HG03565 (cell line): ENCODE measurements around the gene ZNRF3.
"Not testable (repeated sequence)": the region's sequence is repeated elsewhere in the genome, so short reads cannot be mapped to it uniquely, and the experiment has no call there.

Experiments used
- ATAC-seq: cut with Tn5 transposase; IDR thresholded peaks from one replicate; pipeline ENCODE4 v1.9.1; 2021; ENCODE audit warnings: mild to moderate bottlenecking, moderate library complexity; ENCODE audit not compliant: unreplicated experiment

The ZNRF3 gene

GRCh38 chr22:29000641-29001040 lies 117.3 kb downstream of the ZNRF3 start:
- no peak for ATAC-seq

- no peak for ATAC-seq
These were observed 119.2 kb downstream of the ZNRF3 start for GRCh38 chr22:29002603-29003002.

GRCh38 chr22:29003552-29003951 lies 120.2 kb downstream of the ZNRF3 start:
- no peak for ATAC-seq

- ATAC-seq, result no peak
These were observed 120.7 kb downstream of the ZNRF3 start for GRCh38 chr22:29003975-29004646.

GRCh38 chr22:29004647-29005371 lies 121.4 kb downstream of the ZNRF3 start:
- no peak for ATAC-seq

- ATAC-seq, result not testable (repeated sequence)
These were observed 122.4 kb downstream of the ZNRF3 start for GRCh38 chr22:29005754-29006153.

- ATAC-seq, result no peak
These were observed 123.0 kb downstream of the ZNRF3 start for GRCh38 chr22:29006346-29006745.

GRCh38 chr22:29009148-29009547 lies 125.8 kb downstream of the ZNRF3 start:
- ATAC-seq, result no peak

- no peak for ATAC-seq
These were observed 128.1 kb downstream of the ZNRF3 start for GRCh38 chr22:29011240-29012100.

GRCh38 chr22:29012101-29012433 lies 128.7 kb downstream of the ZNRF3 start:
- ATAC-seq, result no peak

- ATAC-seq, result no peak
These were observed 129.6 kb downstream of the ZNRF3 start for GRCh38 chr22:29012952-29013351.

- ATAC-seq, result no peak
These were observed 130.9 kb downstream of the ZNRF3 start for GRCh38 chr22:29014293-29014692.

- ATAC-seq, result no peak
These were observed 131.4 kb downstream of the ZNRF3 start for GRCh38 chr22:29014773-29015172.

- ATAC-seq, result no peak
These were observed 132.9 kb downstream of the ZNRF3 start for GRCh38 chr22:29016067-29016938.

GRCh38 chr22:29018293-29019189 lies 135.2 kb downstream of the ZNRF3 start:
- no peak for ATAC-seq

- ATAC-seq, result no peak
These were observed 138.9 kb downstream of the ZNRF3 start for GRCh38 chr22:29022101-29022817.

GRCh38 chr22:29023172-29023796 lies 139.9 kb downstream of the ZNRF3 start:
- no peak for ATAC-seq

GRCh38 chr22:29026579-29026978 lies 143.2 kb downstream of the ZNRF3 start:
- ATAC-seq, result no peak

- ATAC-seq, result no peak
These were observed 145.1 kb downstream of the ZNRF3 start for GRCh38 chr22:29028468-29028867.
